ENCODE data around the gene TMEFF2.

DNA sequence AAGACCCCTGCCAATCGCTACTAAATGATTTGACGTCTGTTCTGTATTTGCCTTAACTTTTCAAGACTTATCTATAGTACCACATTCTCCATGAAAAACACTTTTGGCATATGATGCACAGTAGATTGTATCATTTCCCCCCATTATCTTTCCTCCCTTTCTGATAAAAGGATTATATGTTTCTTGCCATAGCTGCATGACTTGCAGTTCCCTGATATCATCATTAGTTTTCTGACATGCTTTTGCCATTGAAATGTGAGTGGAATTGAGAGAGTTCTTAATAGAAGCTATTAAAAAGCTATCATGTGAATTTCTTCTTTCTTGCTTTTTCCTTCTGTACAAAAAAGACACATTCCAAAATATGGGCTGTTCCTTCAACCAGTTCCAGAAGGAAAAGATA lies 130.3 kb downstream of the TMEFF2 start:
- TF ChIP-seq EZH2 (IDR thresholded peaks at IDR 0.05; ENCODE audit: insufficient read depth, poor library complexity, severe bottlenecking): no peak
- no peak for TF ChIP-seq EZH2phosphoT487 (IDR thresholded peaks at IDR 0.05; ENCODE audit: insufficient read depth, low read depth)

Data from GM23248 (cell line).